ENCODE results near the gene HIRA. TPM values are rescaled to one million over a fixed set of nuclear protein-coding genes. Genes with fewer than 3 reads are reported as not detected.

HIRA gene
- total RNA-seq, 1 donor from 2014 or later: 43.3 TPM

GRCh38 chr22:19407649-19408606, 23.6 kb downstream of the HIRA start:
- H3K4me3 Mint-ChIP-seq: no peak overlapping the region
- H3K27ac Mint-ChIP-seq: no peak overlapping the region
- peaks cover 16% of the 10 kb centered on the region for H3K36me3 Mint-ChIP-seq
- H3K9me3 Mint-ChIP-seq: no peaks in the 10 kb centered on the region
- H3K4me1 Mint-ChIP-seq (ENCODE audit: unreplicated experiment): peaks cover 7% of the 10 kb centered on the region
- DNase-seq (ENCODE audit: extremely low spot score, unreplicated experiment): no peak
- H3K27me3 Mint-ChIP-seq: no peaks in the 10 kb centered on the region
- TF ChIP-seq CTCF (conservative IDR thresholded peaks at IDR 0.05): no peak

GRCh38 chr22:19406846-19407245, 24.7 kb downstream of the HIRA start:
- H3K27me3 Mint-ChIP-seq: no peaks in the 10 kb centered on the region
- no peak for TF ChIP-seq CTCF (conservative IDR thresholded peaks at IDR 0.05)
- peaks cover 16% of the 10 kb centered on the region for H3K36me3 Mint-ChIP-seq
- H3K4me1 Mint-ChIP-seq (ENCODE audit: unreplicated experiment): peaks cover 3% of the 10 kb centered on the region
- no peak overlapping the region for H3K4me3 Mint-ChIP-seq
- no peak for DNase-seq (ENCODE audit: extremely low spot score, unreplicated experiment)
- no peaks in the 10 kb centered on the region for H3K9me3 Mint-ChIP-seq
- no peak overlapping the region for H3K27ac Mint-ChIP-seq

GRCh38 chr22:19406281-19406811, 25.2 kb downstream of the HIRA start:
- H3K9me3 Mint-ChIP-seq: no peaks in the 10 kb centered on the region
- no peaks in the 10 kb centered on the region for H3K27me3 Mint-ChIP-seq
- no peak for TF ChIP-seq CTCF (conservative IDR thresholded peaks at IDR 0.05)
- no peak overlapping the region for H3K4me3 Mint-ChIP-seq
- H3K27ac Mint-ChIP-seq: no peak overlapping the region
- no peak for DNase-seq (ENCODE audit: extremely low spot score, unreplicated experiment)
- H3K4me1 Mint-ChIP-seq (ENCODE audit: unreplicated experiment): peaks cover 3% of the 10 kb centered on the region
- H3K36me3 Mint-ChIP-seq: peaks cover 16% of the 10 kb centered on the region

- no peak for TF ChIP-seq CTCF (conservative IDR thresholded peaks at IDR 0.05)
- Mint-ChIP-seq H3K4me3 (no peak overlapping the region), H3K9me3 (no peaks in the 10 kb centered on the region), H3K27me3 (no peaks in the 10 kb centered on the region), H3K36me3 (peaks cover 16% of the 10 kb centered on the region), H3K4me1 (ENCODE audit: unreplicated experiment) (peaks cover 3% of the 10 kb centered on the region), H3K27ac (no peak overlapping the region)
- no peak for DNase-seq (ENCODE audit: extremely low spot score, unreplicated experiment)
Measured at GRCh38 chr22:19405652-19406051, 25.9 kb downstream of the HIRA start.

- H3K4me3 Mint-ChIP-seq: no peak overlapping the region
- no peaks in the 10 kb centered on the region for H3K27me3 Mint-ChIP-seq
- no peak for TF ChIP-seq CTCF (conservative IDR thresholded peaks at IDR 0.05)
- H3K9me3 Mint-ChIP-seq: no peaks in the 10 kb centered on the region
- DNase-seq (ENCODE audit: extremely low spot score, unreplicated experiment): no peak
- H3K4me1 Mint-ChIP-seq (ENCODE audit: unreplicated experiment): peaks cover 3% of the 10 kb centered on the region
- H3K27ac Mint-ChIP-seq: no peak overlapping the region
- H3K36me3 Mint-ChIP-seq: peaks cover 16% of the 10 kb centered on the region
Measured at GRCh38 chr22:19405133-19405532, 26.4 kb downstream of the HIRA start.
